Measurements from ENCODE around the gene CEL. TPM values are rescaled to one million over a fixed set of nuclear protein-coding genes. Genes with fewer than 3 reads are reported as not detected.
"Not testable (repeated sequence)": the region's sequence is repeated elsewhere in the genome, so short reads cannot be mapped to it uniquely, and the experiment has no call there.

The CEL gene
- total RNA-seq, 3 donors from 2014 or later: 0.29 to 0.98 (median 0.32) TPM

- TF ChIP-seq CTCF (IDR thresholded peaks at IDR 0.05) (no peak), POLR2AphosphoS5 (IDR thresholded peaks at IDR 0.05) (no peak)
- Histone ChIP-seq H3K27ac (no peak overlapping the region), H3K9me3 (no peaks in the 10 kb centered on the region), H3K36me3 (no peaks in the 10 kb centered on the region), H3K4me3 (no peak overlapping the region), H3K4me1 (no peaks in the 10 kb centered on the region), H3K27me3 (no peaks in the 10 kb centered on the region)
- intact Hi-C loops (cut with DNase I; ENCODE audit: low total_unique reads): no loop called here
- DNase-seq (ENCODE audit: low spot score in 2 of 2): no peak
Measured at GRCh38 chr9:133090187-133090586, 28.4 kb downstream of the CEL start.

GRCh38 chr9:133090752-133091385 lies 29.1 kb downstream of the CEL start:
- Histone ChIP-seq H3K27me3 (no peaks in the 10 kb centered on the region), H3K4me1 (no peaks in the 10 kb centered on the region), H3K36me3 (no peaks in the 10 kb centered on the region), H3K4me3 (no peak overlapping the region), H3K9me3 (peaks cover 3 to 7% of the 10 kb centered on the region in 2 donors), H3K27ac (no peak overlapping the region)
- no peak for DNase-seq (ENCODE audit: low spot score in 2 of 2)
- TF ChIP-seq CTCF (IDR thresholded peaks at IDR 0.05) (no peak), POLR2A (IDR thresholded peaks at IDR 0.05) (no peak), POLR2AphosphoS5 (IDR thresholded peaks at IDR 0.05) (no peak)
- intact Hi-C loops (cut with DNase I; ENCODE audit: low total_unique reads): no loop called here

- H3K27ac ChIP-seq; H3K4me3 ChIP-seq; H3K4me1 ChIP-seq; H3K27me3 ChIP-seq; intact Hi-C loops (cut with DNase I; ENCODE audit: low total_unique reads); DNase-seq (ENCODE audit: low spot score in 2 of 2): not testable (repeated sequence)
- peaks cover 16% of the 10 kb centered on the region for H3K36me3 ChIP-seq
- H3K9me3 ChIP-seq: peaks cover 10 to 17% of the 10 kb centered on the region in 2 donors
Measured at GRCh38 chr9:133094351-133094750, 32.6 kb downstream of the CEL start.

GRCh38 chr9:133094842-133095393 lies 33.1 kb downstream of the CEL start:
- TF ChIP-seq CTCF (IDR thresholded peaks at IDR 0.05) (peak in 1 of 3 donors; percentile 8), POLR2AphosphoS5 (IDR thresholded peaks at IDR 0.05) (no peak)
- Histone ChIP-seq H3K4me3 (no peak overlapping the region), H3K4me1 (no peaks in the 10 kb centered on the region), H3K36me3 (peaks cover 16% of the 10 kb centered on the region), H3K9me3 (peaks cover 10 to 17% of the 10 kb centered on the region in 2 donors), H3K27ac (no peak overlapping the region), H3K27me3 (no peaks in the 10 kb centered on the region)
- no peak for DNase-seq (ENCODE audit: low spot score in 2 of 2)
- intact Hi-C loops (cut with DNase I; ENCODE audit: low total_unique reads): no loop called here

- Histone ChIP-seq H3K27ac (no peak overlapping the region), H3K9me3 (peaks cover 10 to 17% of the 10 kb centered on the region in 2 donors), H3K36me3 (peaks cover 21% of the 10 kb centered on the region), H3K27me3 (no peaks in the 10 kb centered on the region), H3K4me1 (no peaks in the 10 kb centered on the region), H3K4me3 (no peak overlapping the region)
- no peak for TF ChIP-seq POLR2AphosphoS5 (IDR thresholded peaks at IDR 0.05)
- no peak for TF ChIP-seq POLR2A (IDR thresholded peaks at IDR 0.05)
- no peak for TF ChIP-seq CTCF (IDR thresholded peaks at IDR 0.05)
- DNase-seq (ENCODE audit: low spot score in 2 of 2): no peak
- intact Hi-C loops (cut with DNase I; ENCODE audit: low total_unique reads): no loop called here
Measured at GRCh38 chr9:133098104-133098754, 36.4 kb downstream of the CEL start.
